Measurements from ENCODE around the gene ALOXE3. TPM values are rescaled to one million over a fixed set of nuclear protein-coding genes. Genes with fewer than 3 reads are reported as not detected.

The ALOXE3 gene
- total RNA-seq, 1 donor = not detected

DNA sequence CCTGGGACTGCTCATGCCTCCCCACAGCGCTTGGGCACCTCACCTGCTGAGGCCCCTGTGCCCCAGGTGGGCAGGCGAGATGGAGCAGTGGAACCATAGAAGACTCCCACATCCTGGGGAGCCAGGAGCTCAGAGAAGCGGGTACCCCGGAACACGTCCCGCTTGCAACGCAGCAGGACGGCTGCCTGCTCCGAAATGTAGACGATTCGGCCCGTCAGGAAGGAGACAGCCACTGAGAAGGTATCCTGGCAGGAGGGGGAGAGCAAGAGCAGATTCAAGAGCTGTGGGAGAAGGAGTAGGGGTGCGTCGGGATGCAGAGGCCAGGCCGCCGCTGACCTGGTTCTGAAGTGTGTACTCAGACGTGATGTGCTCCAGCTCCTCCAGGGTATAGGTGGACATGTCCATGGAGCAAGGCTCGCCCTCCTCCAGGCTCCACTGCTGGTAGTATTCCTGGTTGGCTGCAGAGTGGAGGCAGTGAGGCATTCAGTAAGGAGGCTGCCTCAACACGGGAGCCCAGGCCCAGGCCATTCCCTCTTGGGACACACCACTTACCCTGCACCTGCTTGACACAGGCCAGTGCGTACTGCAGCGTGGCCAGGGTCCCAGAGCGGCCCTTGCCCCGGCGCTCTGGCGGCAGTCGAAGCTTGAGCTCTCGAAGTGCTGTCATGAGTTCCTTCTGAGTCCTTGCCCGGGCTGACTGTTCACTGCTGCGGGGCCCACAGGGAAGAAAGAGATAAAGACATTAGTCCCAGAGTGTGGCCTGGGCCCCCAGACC, 31.3 kb upstream of the ALOXE3 start:
- no peak for DNase-seq (ENCODE audit: low read depth)
- no peak overlapping the region for H3K4me3 ChIP-seq (ENCODE audit: low read depth, low read length)
- no peak for TF ChIP-seq CTCF (IDR thresholded peaks at IDR 0.05; ENCODE audit: insufficient read depth, low read depth, low read length)

DNA sequence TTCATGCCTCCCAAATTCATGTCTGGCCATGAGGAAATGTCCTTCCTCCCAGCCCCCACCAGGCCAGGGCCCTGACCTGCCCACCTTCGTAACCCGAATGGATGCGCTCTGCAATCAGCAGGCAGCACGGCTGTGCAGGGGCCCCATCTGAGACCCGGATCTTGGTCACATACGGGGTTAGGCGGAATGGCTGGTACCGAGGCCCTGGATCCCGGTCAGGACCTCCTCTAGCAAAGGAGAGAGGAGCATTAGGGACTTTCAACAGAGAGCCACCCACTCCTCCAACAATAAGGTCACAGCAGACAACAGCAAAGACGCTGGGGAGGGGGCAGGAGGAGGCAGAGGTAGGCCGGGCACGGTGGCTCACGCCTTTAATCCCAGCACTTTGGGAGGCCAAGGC, 30.2 kb upstream of the ALOXE3 start:
- no peak overlapping the region for H3K4me3 ChIP-seq (ENCODE audit: low read depth, low read length)
- no peak for TF ChIP-seq CTCF (IDR thresholded peaks at IDR 0.05; ENCODE audit: insufficient read depth, low read depth, low read length)
- no peak for DNase-seq (ENCODE audit: low read depth)

- TF ChIP-seq CTCF (IDR thresholded peaks at IDR 0.05; ENCODE audit: insufficient read depth, low read depth, low read length) = no peak
- H3K4me3 ChIP-seq (ENCODE audit: low read depth, low read length) = no peak overlapping the region
- no peak for DNase-seq (ENCODE audit: low read depth)
These were observed 29.6 kb upstream of the ALOXE3 start for GRCh38 chr17:8147805-8148404.

DNA sequence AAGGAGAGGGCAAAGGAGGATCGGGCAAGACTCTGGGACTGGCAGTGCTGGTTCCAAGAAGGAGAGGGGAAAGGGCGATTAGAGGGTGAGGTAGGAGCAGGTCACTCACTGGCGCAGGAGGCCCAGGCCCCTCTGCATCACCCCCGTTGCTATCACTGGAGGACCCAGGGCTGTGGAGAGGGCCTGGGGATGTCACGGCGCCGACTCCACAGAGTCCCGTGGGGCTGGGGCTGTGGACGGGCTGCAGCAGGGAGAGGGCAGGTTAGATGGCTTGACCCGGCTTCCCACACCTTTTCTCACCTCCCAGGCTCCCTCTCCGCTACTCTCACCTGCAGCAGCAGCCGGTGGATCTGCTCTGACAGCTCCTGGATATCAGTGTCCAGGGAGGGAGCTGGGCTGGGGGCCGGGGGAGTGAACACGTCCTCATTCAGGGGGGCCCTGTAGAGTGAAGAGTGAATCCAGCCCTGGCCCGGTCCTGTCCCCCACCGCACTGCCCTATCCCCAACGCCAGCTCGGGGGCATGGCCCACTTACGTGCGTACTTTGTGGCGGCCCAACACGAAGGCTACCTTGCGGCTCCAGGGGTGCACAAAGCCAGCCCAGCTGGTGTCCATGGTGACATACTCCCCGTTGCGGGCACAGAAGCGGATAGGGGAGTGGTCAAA, 29.0 kb upstream of the ALOXE3 start:
- DNase-seq (ENCODE audit: low read depth) = no peak
- no peak overlapping the region for H3K4me3 ChIP-seq (ENCODE audit: low read depth, low read length)

GRCh38 chr17:8146381-8147140, 28.2 kb upstream of the ALOXE3 start:
- H3K4me3 ChIP-seq (ENCODE audit: low read depth, low read length) = no peak overlapping the region
- DNase-seq (ENCODE audit: low read depth) = no peak
- no peak for TF ChIP-seq CTCF (IDR thresholded peaks at IDR 0.05; ENCODE audit: insufficient read depth, low read depth, low read length)

More for the DNA sequence above, 29.0 kb upstream of the ALOXE3 start:
- no peak for TF ChIP-seq CTCF (IDR thresholded peaks at IDR 0.05; ENCODE audit: insufficient read depth, low read depth, low read length)

DNA sequence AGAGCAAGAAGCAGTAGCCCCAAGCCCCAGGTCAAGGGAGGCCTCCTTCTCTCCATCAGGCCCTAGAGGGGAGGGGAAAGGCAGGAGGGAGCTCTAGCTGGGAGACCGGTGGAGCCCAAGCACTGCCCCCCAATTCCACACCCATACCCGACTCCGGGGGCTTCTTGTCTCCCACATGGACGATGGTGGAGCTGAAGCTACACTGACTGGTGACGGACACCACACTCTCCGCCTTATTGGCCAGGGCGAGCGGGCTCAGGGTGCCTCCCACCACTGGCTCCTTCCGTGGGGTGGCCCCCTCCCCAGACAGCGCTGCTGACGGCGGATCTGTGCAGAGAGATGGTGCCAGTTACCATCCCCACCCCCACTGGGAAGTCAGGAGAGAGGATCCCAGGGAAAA, 27.5 kb upstream of the ALOXE3 start:
- no peak for DNase-seq (ENCODE audit: low read depth)
- no peak overlapping the region for H3K4me3 ChIP-seq (ENCODE audit: low read depth, low read length)
- no peak for TF ChIP-seq CTCF (IDR thresholded peaks at IDR 0.05; ENCODE audit: insufficient read depth, low read depth, low read length)
